Hepatic stellate cell (primary cell): ENCODE data around the gene DZIP3.

Experiments
- DNase-seq: peaks from one replicate; pipeline ENCODE4 v3.0.0; 2011; ENCODE audit warnings: low spot score

DZIP3 gene

GRCh38 chr3:108705045-108705444, 115.5 kb downstream of the DZIP3 start:
- DNase-seq: no peak

- DNase-seq: no peak
Observed at GRCh38 chr3:108713009-108713516, 123.5 kb downstream of the DZIP3 start.

DNA sequence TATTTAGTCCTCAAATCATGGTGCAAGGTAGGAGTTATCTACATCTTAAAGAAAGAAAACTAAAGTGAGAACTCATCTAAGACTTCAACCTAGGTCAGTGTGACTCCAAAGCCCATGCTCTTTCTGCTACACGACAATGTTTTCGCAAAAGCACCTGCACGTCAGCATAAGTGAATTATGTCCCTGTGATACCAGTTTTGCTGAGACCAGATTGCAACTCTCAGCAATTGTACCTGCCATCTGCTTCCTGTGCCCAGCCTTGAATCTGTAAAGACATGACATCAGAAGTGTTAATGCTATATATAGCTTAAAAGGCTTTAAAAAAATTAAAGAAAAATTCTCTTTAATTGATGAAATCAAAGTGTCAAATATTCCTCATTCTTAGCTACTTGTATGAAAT, 124.3 kb downstream of the DZIP3 start:
- DNase-seq: no peak

GRCh38 chr3:108718454-108718853, 128.9 kb downstream of the DZIP3 start:
- no peak for DNase-seq

DNA sequence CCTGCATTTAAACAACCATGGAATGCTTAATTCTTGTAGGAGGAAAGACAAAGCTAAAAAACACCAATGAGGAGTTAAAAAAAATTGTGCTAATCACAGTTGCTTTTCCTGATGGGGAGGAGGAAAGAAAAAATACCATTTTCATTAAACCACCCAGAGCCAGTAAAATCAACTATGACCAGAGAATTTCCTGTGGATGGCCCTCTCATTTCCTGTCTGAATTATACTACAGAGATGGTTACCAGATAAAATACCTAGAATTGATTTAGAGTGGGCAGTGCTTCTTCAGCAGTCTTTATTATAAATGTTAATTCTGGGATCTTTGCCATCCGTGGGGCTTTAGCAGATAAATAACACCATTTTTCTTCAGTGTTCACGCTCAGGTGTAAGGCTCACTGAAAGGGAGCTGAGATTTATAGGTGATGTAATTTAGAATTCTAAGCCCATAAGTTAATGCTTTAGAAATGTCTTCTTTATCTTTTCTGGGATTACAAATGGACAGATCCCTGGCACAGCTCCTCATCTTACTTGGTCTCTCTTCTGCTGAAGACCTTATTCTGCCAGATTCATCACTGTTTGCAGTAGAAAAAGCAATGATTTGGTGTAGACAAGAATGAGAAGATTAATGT, 129.8 kb downstream of the DZIP3 start:
- no peak for DNase-seq

DNA sequence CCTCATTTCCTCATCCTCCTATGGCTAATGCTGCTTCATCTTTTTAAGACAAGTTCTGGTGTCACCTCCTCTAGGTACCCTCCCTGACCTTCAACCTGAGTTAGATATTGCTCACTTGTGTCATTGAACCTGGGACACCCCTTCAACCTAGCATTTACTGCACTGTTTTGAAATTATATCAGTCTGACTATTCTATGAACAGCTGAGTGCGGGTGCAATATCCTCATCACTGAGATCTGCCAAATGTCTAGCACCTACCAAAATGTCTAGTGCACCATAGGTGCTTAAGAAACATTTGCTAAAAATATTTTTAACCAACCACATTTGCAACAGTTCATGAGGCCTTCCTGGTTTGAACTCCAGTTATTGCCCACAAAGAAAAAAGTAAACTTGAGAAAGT, 133.2 kb downstream of the DZIP3 start:
- DNase-seq: no peak

- no peak for DNase-seq
Observed at GRCh38 chr3:108724101-108724500, 134.6 kb downstream of the DZIP3 start.

- DNase-seq: no peak
Observed at GRCh38 chr3:108728105-108728504, 138.6 kb downstream of the DZIP3 start.

DNA sequence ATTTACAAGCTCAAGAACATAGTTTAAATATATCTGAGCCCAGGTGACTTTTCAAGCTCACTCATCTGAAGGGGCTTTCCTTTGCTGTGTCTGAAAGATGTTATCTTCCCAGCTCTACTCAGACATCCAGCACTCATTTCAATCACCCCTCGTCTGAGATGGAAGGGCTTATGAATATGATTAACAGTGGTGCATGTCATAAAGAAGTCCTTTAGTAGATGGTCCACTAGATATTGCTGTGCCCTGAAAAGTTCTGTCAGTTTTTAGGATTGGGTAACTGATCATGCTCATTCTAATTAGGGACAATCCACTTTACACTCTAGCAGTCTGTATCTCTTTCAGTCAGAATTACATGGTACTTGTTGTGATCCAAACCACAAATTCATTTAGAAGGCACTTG, 139.4 kb downstream of the DZIP3 start:
- no peak for DNase-seq

- DNase-seq: no peak
Observed at GRCh38 chr3:108736821-108737220, 147.3 kb downstream of the DZIP3 start.

- no peak for DNase-seq
Observed at GRCh38 chr3:108742929-108743328, 153.4 kb downstream of the DZIP3 start.
